GM10266 (cell line): ENCODE data around the gene MAD2L1BP.
A peak's percentile ranks its signal among the peaks of the same experiment; 100 is the strongest.

Experiments
- DNase-seq: peaks from one replicate; pipeline ENCODE4 v3.0.0; 2012; ENCODE audit errors: extremely low spot score
- TF ChIP-seq, protein P1 (sequence below): IDR thresholded peaks from 2 replicates; pipeline ENCODE4 v1.5.1; 2012; ENCODE audit warnings: mild to moderate bottlenecking, low read depth; ENCODE audit not compliant: control insufficient read depth, insufficient read depth; ENCODE audit errors: missing control alignments

The MAD2L1BP gene

GRCh38 chr6:43608310-43608763 lies 27.3 kb upstream of the MAD2L1BP start:
- TF ChIP-seq, protein P1, sequence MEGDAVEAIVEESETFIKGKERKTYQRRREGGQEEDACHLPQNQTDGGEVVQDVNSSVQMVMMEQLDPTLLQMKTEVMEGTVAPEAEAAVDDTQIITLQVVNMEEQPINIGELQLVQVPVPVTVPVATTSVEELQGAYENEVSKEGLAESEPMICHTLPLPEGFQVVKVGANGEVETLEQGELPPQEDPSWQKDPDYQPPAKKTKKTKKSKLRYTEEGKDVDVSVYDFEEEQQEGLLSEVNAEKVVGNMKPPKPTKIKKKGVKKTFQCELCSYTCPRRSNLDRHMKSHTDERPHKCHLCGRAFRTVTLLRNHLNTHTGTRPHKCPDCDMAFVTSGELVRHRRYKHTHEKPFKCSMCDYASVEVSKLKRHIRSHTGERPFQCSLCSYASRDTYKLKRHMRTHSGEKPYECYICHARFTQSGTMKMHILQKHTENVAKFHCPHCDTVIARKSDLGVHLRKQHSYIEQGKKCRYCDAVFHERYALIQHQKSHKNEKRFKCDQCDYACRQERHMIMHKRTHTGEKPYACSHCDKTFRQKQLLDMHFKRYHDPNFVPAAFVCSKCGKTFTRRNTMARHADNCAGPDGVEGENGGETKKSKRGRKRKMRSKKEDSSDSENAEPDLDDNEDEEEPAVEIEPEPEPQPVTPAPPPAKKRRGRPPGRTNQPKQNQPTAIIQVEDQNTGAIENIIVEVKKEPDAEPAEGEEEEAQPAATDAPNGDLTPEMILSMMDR, result peak; percentile 70
- peak; percentile 63 for DNase-seq

DNA sequence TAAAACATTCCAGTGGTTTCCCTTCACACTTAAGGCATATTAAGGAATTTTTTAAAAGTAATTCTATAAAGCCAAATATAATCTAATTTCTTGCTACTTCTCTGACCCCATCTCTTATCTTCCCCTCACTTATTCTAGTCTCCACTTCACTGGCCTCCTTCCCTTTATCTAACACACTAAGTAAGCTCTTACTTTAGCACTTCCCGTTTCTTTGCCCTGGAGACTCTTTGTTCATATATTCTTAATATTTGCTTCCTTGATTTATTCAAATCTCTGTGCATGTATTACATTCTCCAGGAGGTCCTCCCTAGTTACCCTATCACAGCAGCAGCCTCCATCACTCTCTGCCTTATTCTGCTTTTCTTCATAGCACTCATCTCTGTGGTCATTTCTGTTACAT lies 26.8 kb upstream of the MAD2L1BP start:
- TF ChIP-seq, protein P1, result no peak
- no peak for DNase-seq

- DNase-seq, result no peak
- TF ChIP-seq, protein P1, result no peak
These were observed 26.2 kb upstream of the MAD2L1BP start for GRCh38 chr6:43609402-43609801.

DNA sequence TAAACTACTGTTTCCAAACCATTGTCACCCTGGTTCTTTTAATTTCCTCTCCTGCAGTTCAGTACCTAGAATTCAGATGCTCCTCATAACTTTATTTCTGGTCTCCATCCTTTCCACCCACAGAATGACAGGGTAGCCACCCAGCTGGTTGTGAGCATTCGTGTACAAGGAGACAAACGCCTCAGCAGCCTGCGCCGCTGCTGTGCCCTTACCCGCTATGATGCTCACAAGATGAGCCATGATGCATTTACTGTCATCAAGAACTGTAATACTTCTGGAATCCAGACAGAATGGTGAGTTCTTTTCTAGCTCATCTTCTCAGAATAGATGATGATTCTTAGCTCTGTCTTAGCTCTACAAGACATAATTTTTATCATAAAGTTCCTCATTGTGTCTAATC lies 25.2 kb upstream of the MAD2L1BP start:
- TF ChIP-seq, protein P1, result no peak

GRCh38 chr6:43613721-43614395 lies 21.8 kb upstream of the MAD2L1BP start:
- DNase-seq, result no peak
- TF ChIP-seq, protein P1, result no peak

More for the DNA sequence above, 25.2 kb upstream of the MAD2L1BP start:
- no peak for DNase-seq

GRCh38 chr6:43614396-43614730 lies 21.3 kb upstream of the MAD2L1BP start:
- no peak for DNase-seq
- TF ChIP-seq, protein P1, result no peak

DNA sequence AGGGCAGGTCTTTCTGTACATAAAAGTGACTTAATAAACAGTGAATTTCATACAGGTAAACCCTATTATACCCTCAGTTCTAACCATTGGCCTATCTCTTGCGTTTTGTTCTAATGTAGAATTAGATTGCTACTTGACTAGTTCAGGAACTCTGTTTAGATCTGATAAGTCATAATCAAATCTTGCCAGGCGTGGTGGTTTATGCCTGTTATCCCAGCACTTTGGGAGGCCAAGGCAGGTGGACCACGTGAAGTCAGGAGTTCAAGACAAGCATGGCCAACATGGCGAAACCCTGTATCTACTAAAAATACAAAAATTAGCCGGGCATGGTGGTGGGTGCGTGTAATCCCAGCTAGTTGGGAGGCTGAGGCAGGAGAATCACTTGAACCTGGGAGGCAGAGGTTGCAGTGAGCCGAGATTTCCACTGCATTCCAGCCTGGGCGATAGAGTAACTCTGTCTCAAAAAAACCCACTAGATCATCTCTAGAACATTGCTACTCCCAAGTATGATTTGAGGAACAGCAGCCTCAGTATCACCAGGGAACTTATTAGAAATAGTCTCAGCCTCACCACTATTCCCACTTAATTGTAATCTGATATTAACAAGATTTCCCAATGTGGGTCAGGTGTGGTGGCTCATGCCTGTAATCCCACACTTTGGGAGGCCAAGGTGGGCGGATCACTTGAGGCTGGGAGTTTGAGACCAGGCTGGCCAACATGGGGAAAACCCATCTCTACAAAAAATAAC lies 18.7 kb upstream of the MAD2L1BP start:
- TF ChIP-seq, protein P1, result no peak
- DNase-seq, result no peak
